Progenitor cell of endocrine pancreas (in vitro differentiated cells): ENCODE results near the gene SLC16A4. TPM values are rescaled to one million over a fixed set of nuclear protein-coding genes. Genes with fewer than 3 reads are reported as not detected.

Experiments used
- DNase-seq: peaks from one replicate; pipeline ENCODE4 v3.0.0; 2021; ENCODE audit warnings: low spot score; ENCODE audit not compliant: unreplicated experiment
- H3K27ac Mint-ChIP-seq: 2 replicates; pipeline ENCODE4 v1.8.0; 2021; ENCODE audit warnings: mild to moderate bottlenecking, moderate library complexity, mixed read lengths
- H3K27me3 Mint-ChIP-seq: 2 replicates; pipeline ENCODE4 v1.8.0; 2021; ENCODE audit warnings: mixed read lengths
- H3K36me3 Mint-ChIP-seq: 2 replicates; pipeline ENCODE4 v1.8.0; 2022; ENCODE audit warnings: mixed read lengths; ENCODE audit not compliant: insufficient read depth
- H3K4me1 Mint-ChIP-seq: 2 replicates; pipeline ENCODE4 v1.8.0; 2021; ENCODE audit warnings: low read depth, mixed read lengths
- H3K4me3 Mint-ChIP-seq: 2 replicates; pipeline ENCODE4 v1.8.0; 2021; ENCODE audit warnings: low read depth, mild to moderate bottlenecking, moderate library complexity, mixed read lengths
- H3K9me3 Mint-ChIP-seq: 2 replicates; pipeline ENCODE4 v1.8.0; 2021; ENCODE audit warnings: low read depth, mixed read lengths
- CTCF ChIP-seq: fragments of 200-600 bp; sonication (generic); IDR thresholded peaks from one replicate; pipeline ENCODE4 v1.5.0; 2021; ENCODE audit warnings: antibody characterized with exemption, mild to moderate bottlenecking; ENCODE audit not compliant: unreplicated experiment
- total RNA-seq: library from RNA; stranded (reverse); gene quantifications from 2 replicates; pipeline ENCODE4 v1.2.1, GENCODE V29; 2021

The SLC16A4 gene
- total RNA-seq, 1 donor from 2014 or later = 0.46 TPM

DNA sequence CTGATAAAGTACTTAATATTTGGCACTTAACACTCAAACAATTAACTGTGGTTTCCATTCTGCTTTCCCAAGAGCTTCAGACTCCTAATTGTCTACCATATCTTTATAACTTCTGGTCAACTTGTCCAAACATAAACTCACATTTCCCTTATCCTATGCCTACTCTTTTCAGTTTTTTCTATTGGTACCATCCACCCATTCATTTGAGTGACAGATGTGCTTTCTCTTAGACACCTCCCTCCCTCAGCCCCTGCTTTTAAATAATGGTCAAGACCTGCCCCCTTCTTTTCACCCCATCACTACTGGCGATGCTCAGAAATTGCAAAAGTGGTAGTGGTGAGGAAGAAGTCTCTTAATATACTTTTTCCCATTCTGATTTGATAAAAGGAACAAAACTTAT is 5.5 kb downstream of the SLC16A4 start:
- TF ChIP-seq CTCF = no peak
- H3K27me3 Mint-ChIP-seq = no peaks in the 10 kb centered on the region
- no peak overlapping the region for H3K27ac Mint-ChIP-seq
- H3K4me3 Mint-ChIP-seq = no peak overlapping the region
- no peaks in the 10 kb centered on the region for H3K9me3 Mint-ChIP-seq
- no peak for DNase-seq
- H3K36me3 Mint-ChIP-seq = peaks cover 1% of the 10 kb centered on the region
- H3K4me1 Mint-ChIP-seq = peaks cover 3% of the 10 kb centered on the region

GRCh38 chr1:110384581-110385321 is 6.1 kb downstream of the SLC16A4 start:
- TF ChIP-seq CTCF = no peak
- no peaks in the 10 kb centered on the region for H3K4me1 Mint-ChIP-seq

GRCh38 chr1:110383251-110383990 is 7.4 kb downstream of the SLC16A4 start:
- Mint-ChIP-seq H3K27me3 (no peaks in the 10 kb centered on the region), H3K36me3 (peaks cover 6% of the 10 kb centered on the region), H3K4me1 (no peaks in the 10 kb centered on the region), H3K4me3 (no peak overlapping the region), H3K9me3 (no peaks in the 10 kb centered on the region), H3K27ac (no peak overlapping the region)
- no peak for TF ChIP-seq CTCF
- DNase-seq = no peak

More at GRCh38 chr1:110384581-110385321, 6.1 kb downstream of the SLC16A4 start:
- no peak overlapping the region for H3K27ac Mint-ChIP-seq
- H3K9me3 Mint-ChIP-seq = no peaks in the 10 kb centered on the region
- H3K4me3 Mint-ChIP-seq = no peak overlapping the region
- peaks cover 1% of the 10 kb centered on the region for H3K36me3 Mint-ChIP-seq
- no peak for DNase-seq
- H3K27me3 Mint-ChIP-seq = no peaks in the 10 kb centered on the region

DNA sequence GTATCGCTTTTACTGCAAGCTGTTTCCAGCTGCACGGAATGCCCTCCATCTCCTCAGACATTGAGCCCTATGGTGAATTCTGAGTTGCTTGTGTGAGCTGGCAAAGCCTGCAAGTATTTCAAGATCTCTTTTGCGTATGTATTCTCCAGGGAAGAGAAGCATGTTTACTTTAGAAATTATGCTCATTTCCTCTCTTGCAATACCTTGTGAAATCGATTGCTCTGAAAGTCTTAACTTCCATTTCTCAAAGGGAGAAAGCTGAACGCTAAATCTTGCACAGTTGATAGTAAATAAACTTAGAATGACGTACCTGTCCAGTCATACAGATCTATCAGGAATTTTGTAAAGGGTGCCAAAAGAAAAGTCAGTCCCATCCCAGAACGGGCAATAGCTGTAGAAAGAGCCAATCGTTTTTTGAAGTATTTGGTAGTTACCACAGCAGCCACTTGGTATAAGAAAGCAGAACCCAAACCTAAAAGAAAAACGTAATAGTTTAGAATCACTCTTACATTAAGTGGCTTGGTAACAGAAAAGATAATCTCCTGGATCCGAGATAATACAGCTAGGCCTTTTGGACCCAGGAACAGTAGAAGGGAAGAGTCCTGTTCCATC is 10.0 kb downstream of the SLC16A4 start:
- DNase-seq = no peak
- no peak overlapping the region for H3K27ac Mint-ChIP-seq
- TF ChIP-seq CTCF = no peak
- no peaks in the 10 kb centered on the region for H3K27me3 Mint-ChIP-seq
- H3K36me3 Mint-ChIP-seq = peaks cover 9% of the 10 kb centered on the region
- no peak overlapping the region for H3K4me3 Mint-ChIP-seq
- H3K4me1 Mint-ChIP-seq = no peaks in the 10 kb centered on the region
- no peaks in the 10 kb centered on the region for H3K9me3 Mint-ChIP-seq

- Mint-ChIP-seq H3K9me3 (no peaks in the 10 kb centered on the region), H3K27me3 (no peaks in the 10 kb centered on the region), H3K4me1 (no peaks in the 10 kb centered on the region), H3K27ac (no peak overlapping the region), H3K36me3 (peaks cover 8% of the 10 kb centered on the region), H3K4me3 (no peak overlapping the region)
- DNase-seq = no peak
- TF ChIP-seq CTCF = no peak
Measured at GRCh38 chr1:110375490-110375889, 15.3 kb downstream of the SLC16A4 start.
